SK-N-SH treated with all-trans-retinoic acid at 6 μM for 48 hours (cell line): ENCODE measurements around the gene CHMP3.

Source experiments
- ATAC-seq: fragments of 200-7000 bp; cut with Tn5 transposase; 3 replicates; pipeline ENCODE4 v1.9.1; 2020; ENCODE audit warnings: mild to moderate bottlenecking, moderate library complexity
- ARNTL ChIP-seq: fragments of 450-650 bp; formaldehyde crosslinking; IDR thresholded peaks from 2 replicates; pipeline ENCODE4 v1.5.0; 2020; ENCODE audit warnings: low read depth, mild to moderate bottlenecking, moderate library complexity, borderline replicate concordance
- BACH2 ChIP-seq: fragments of 250-450 bp; sonication (Bioruptor Pico); IDR thresholded peaks from 2 replicates; pipeline ENCODE4 v1.9.0; 2021; ENCODE audit warnings: mild to moderate bottlenecking, borderline replicate concordance
- CREB5 ChIP-seq: fragments of 250-450 bp; sonication (Bioruptor Pico); IDR thresholded peaks from 2 replicates; pipeline ENCODE4 v1.5.1; 2020; ENCODE audit warnings: low read depth, mild to moderate bottlenecking, moderate library complexity
- CSDC2 ChIP-seq: fragments of 250-450 bp; sonication (Bioruptor Pico); IDR thresholded peaks from 2 replicates; pipeline ENCODE4 v1.5.0; 2020; ENCODE audit warnings: mild to moderate bottlenecking, moderate library complexity
- CSRNP3 ChIP-seq: fragments of 250-450 bp; sonication (Bioruptor Pico); IDR thresholded peaks from 2 replicates; pipeline ENCODE4 v1.5.1; 2021; ENCODE audit warnings: mild to moderate bottlenecking, moderate library complexity
- ESRRG ChIP-seq: fragments of 250-450 bp; sonication (Bioruptor Pico); IDR thresholded peaks from 2 replicates; pipeline ENCODE4 v1.6.1; 2021; ENCODE audit warnings: mild to moderate bottlenecking
- GLIS3 ChIP-seq: fragments of 250-450 bp; sonication (Bioruptor Pico); IDR thresholded peaks from 2 replicates; pipeline ENCODE4 v1.5.0; 2020; ENCODE audit warnings: mild to moderate bottlenecking, moderate library complexity
- OSR1 ChIP-seq: fragments of 250-450 bp; sonication (Bioruptor Pico); IDR thresholded peaks from 2 replicates; pipeline ENCODE4 v1.8.0; 2022; ENCODE audit warnings: moderate library complexity, mild to moderate bottlenecking, inconsistent platforms
- PATZ1 ChIP-seq: fragments of 250-450 bp; sonication (Bioruptor Pico); IDR thresholded peaks from 2 replicates; pipeline ENCODE4 v1.8.0; 2020; ENCODE audit warnings: mild to moderate bottlenecking, moderate library complexity, borderline replicate concordance
- POU6F1 ChIP-seq: fragments of 250-450 bp; sonication (Bioruptor Pico); IDR thresholded peaks from 2 replicates; pipeline ENCODE4 v1.8.0; 2021; ENCODE audit warnings: low read depth, mild to moderate bottlenecking, moderate library complexity, borderline replicate concordance
- PPARA ChIP-seq: fragments of 250-450 bp; sonication (Bioruptor Pico); IDR thresholded peaks from 2 replicates; pipeline ENCODE4 v1.5.0; 2020; ENCODE audit warnings: mild to moderate bottlenecking, borderline replicate concordance
- RARB ChIP-seq: fragments of 250-450 bp; sonication (Bioruptor Pico); IDR thresholded peaks from 2 replicates; pipeline ENCODE4 v1.8.0; 2021; ENCODE audit warnings: mild to moderate bottlenecking, moderate library complexity
- SNAI2 ChIP-seq: fragments of 250-450 bp; sonication (Bioruptor Pico); IDR thresholded peaks from 2 replicates; pipeline ENCODE4 v1.5.0; 2020; ENCODE audit warnings: mild to moderate bottlenecking, moderate library complexity
- TCF4 ChIP-seq: fragments of 250-450 bp; sonication (Bioruptor Pico); IDR thresholded peaks from 2 replicates; pipeline ENCODE4 v1.8.0; 2021; ENCODE audit warnings: mild to moderate bottlenecking, moderate library complexity, borderline replicate concordance
- TOX ChIP-seq: fragments of 250-450 bp; sonication (Bioruptor Pico); IDR thresholded peaks from 2 replicates; pipeline ENCODE4 v1.8.0; 2021; ENCODE audit warnings: mild to moderate bottlenecking, moderate library complexity, borderline replicate concordance
- TSHZ2 ChIP-seq: fragments of 250-450 bp; sonication (Bioruptor Pico); IDR thresholded peaks from 2 replicates; pipeline ENCODE4 v1.5.0; 2020; ENCODE audit warnings: mild to moderate bottlenecking, moderate library complexity
- ZC3H10 ChIP-seq: fragments of 250-450 bp; sonication (Bioruptor Pico); IDR thresholded peaks from 2 replicates; pipeline ENCODE4 v1.5.1; 2021; ENCODE audit warnings: mild to moderate bottlenecking, moderate library complexity
- ZFP3 ChIP-seq: fragments of 250-450 bp; sonication (Bioruptor Pico); IDR thresholded peaks from 2 replicates; pipeline ENCODE4 v1.5.0; 2020; ENCODE audit warnings: mild to moderate bottlenecking, moderate library complexity
- ZFP30 ChIP-seq: fragments of 450-650 bp; formaldehyde crosslinking; IDR thresholded peaks from 2 replicates; pipeline ENCODE4 v1.5.0; 2022; ENCODE audit warnings: mild to moderate bottlenecking, moderate library complexity
- ZNF70 ChIP-seq: fragments of 450-650 bp; formaldehyde crosslinking; IDR thresholded peaks from 2 replicates; pipeline ENCODE4 v1.5.0; 2020; ENCODE audit warnings: mild to moderate bottlenecking, moderate library complexity
- ZNF8 ChIP-seq: fragments of 450-650 bp; formaldehyde crosslinking; IDR thresholded peaks from 2 replicates; pipeline ENCODE4 v1.5.0; 2020; ENCODE audit warnings: mild to moderate bottlenecking, moderate library complexity

The CHMP3 gene

GRCh38 chr2:86542814-86543213 is 20.4 kb downstream of the CHMP3 start:
- no peak for ATAC-seq
- no peak for TF ChIP-seq TOX
- TF ChIP-seq ARNTL (CRISPR knock-in tag), result no peak
- TF ChIP-seq PPARA (CRISPR knock-in tag), result no peak
- no peak for TF ChIP-seq CSRNP3
- no peak for TF ChIP-seq RARB (CRISPR knock-in tag)
- TF ChIP-seq POU6F1 (CRISPR knock-in tag), result no peak
- TF ChIP-seq ZFP3, result no peak
- TF ChIP-seq CREB5 (CRISPR knock-in tag), result no peak
- TF ChIP-seq TSHZ2 (CRISPR knock-in tag), result no peak
- no peak for TF ChIP-seq OSR1
- no peak for TF ChIP-seq ZFP30 (CRISPR knock-in tag)
- no peak for TF ChIP-seq ESRRG (CRISPR knock-in tag)
- TF ChIP-seq ZNF8 (CRISPR knock-in tag), result no peak
- TF ChIP-seq TCF4 (CRISPR knock-in tag), result no peak
- no peak for TF ChIP-seq BACH2 (CRISPR knock-in tag)
- TF ChIP-seq SNAI2, result no peak
- no peak for TF ChIP-seq GLIS3 (CRISPR knock-in tag)
- no peak for TF ChIP-seq PATZ1 (CRISPR knock-in tag)
- TF ChIP-seq, all 23 proteins: peak for 0

GRCh38 chr2:86541334-86541733 is 21.9 kb downstream of the CHMP3 start:
- ATAC-seq, result no peak
- TF ChIP-seq ZC3H10 (CRISPR knock-in tag) (no peak), POU6F1 (CRISPR knock-in tag) (no peak), TOX (no peak), CSDC2 (CRISPR knock-in tag) (no peak), CSRNP3 (no peak), RARB (CRISPR knock-in tag) (no peak), CREB5 (CRISPR knock-in tag) (no peak), ZNF70 (CRISPR knock-in tag) (no peak)
- TF ChIP-seq, all 23 proteins: peak for 0
